HG03378 (cell line): ENCODE measurements around the gene CCDC167.

Source experiments
- ATAC-seq: cut with Tn5 transposase; IDR thresholded peaks from one replicate; pipeline ENCODE4 v1.9.1; 2021; ENCODE audit warnings: mild to moderate bottlenecking, moderate library complexity; ENCODE audit not compliant: unreplicated experiment

Gene CCDC167

GRCh38 chr6:37435373-37435772 lies 64.3 kb downstream of the CCDC167 start:
- ATAC-seq, result no peak

GRCh38 chr6:37433657-37434271 lies 65.9 kb downstream of the CCDC167 start:
- peak; percentile 32 for ATAC-seq
